Prostate gland (tissue), 2 donors: Measurements from ENCODE around the gene NUFIP1.

ENCODE experiments used
- POLR2A ChIP-seq: fragments of 450-650 bp; IDR thresholded peaks from one replicate; pipeline ENCODE4 v1.6.1; 2016; ENCODE audit warnings: antibody characterized with exemption, mild to moderate bottlenecking
- TF ChIP-seq, protein P1 (sequence below), 4 experiments: fragments of 200-600 bp in 2 of 4; fragments of 450-650 bp in 2 of 4; sonication (generic) in 2 of 4; IDR thresholded peaks; 1 replicate in 3 of 4; 2 replicates in 1 of 4; pipeline ENCODE4 v1.5.1; 2016 to 2019; ENCODE audit warnings: antibody characterized with exemption in 4 of 4, mild to moderate bottlenecking in 2 of 4, moderate library complexity in 2 of 4

DNA sequence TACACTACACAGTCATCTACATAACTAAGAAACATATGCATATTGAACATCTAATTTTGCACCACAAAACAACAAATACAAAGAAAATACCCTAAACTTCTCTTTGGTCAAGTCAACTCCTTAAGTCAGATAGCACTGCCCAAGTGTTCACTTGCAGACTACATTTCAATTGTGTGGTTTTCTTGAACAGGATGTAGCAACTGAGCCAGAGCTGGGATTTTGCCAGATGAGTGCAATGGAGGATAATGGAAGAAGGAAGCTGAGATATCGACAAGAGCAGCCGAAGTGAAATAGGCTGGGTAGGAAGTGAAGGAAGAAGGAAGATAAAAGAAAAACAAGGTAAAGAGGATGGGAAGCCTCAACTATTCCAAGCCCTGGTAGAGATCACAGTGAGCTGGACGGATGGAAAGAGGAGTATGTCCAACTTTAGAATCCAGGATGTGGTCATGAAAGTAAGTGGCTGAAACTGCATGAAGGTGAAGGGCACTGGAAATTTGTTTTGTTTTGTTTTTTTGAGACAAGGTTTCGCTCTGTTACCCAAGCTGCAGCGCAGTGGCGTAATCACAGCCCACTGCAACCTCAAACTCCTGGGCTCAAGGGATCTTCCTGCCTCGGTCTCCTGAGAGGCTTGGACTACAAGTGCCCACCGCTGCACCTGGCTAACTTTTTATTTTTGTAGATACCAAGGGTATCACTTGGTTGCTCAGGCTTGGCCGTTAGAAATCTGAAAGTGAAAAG, 15.0 kb downstream of the NUFIP1 start:
- TF ChIP-seq, protein P1, sequence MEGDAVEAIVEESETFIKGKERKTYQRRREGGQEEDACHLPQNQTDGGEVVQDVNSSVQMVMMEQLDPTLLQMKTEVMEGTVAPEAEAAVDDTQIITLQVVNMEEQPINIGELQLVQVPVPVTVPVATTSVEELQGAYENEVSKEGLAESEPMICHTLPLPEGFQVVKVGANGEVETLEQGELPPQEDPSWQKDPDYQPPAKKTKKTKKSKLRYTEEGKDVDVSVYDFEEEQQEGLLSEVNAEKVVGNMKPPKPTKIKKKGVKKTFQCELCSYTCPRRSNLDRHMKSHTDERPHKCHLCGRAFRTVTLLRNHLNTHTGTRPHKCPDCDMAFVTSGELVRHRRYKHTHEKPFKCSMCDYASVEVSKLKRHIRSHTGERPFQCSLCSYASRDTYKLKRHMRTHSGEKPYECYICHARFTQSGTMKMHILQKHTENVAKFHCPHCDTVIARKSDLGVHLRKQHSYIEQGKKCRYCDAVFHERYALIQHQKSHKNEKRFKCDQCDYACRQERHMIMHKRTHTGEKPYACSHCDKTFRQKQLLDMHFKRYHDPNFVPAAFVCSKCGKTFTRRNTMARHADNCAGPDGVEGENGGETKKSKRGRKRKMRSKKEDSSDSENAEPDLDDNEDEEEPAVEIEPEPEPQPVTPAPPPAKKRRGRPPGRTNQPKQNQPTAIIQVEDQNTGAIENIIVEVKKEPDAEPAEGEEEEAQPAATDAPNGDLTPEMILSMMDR (IDR thresholded peaks at IDR 0.05): no peak
- TF ChIP-seq POLR2A: no peak
